ENCODE measurements around the gene PRICKLE4.

The PRICKLE4 gene

GRCh38 chr6:41768545-41769308, 11.9 kb upstream of the PRICKLE4 start:
- no peak overlapping the region for H3K27ac ChIP-seq

DNA sequence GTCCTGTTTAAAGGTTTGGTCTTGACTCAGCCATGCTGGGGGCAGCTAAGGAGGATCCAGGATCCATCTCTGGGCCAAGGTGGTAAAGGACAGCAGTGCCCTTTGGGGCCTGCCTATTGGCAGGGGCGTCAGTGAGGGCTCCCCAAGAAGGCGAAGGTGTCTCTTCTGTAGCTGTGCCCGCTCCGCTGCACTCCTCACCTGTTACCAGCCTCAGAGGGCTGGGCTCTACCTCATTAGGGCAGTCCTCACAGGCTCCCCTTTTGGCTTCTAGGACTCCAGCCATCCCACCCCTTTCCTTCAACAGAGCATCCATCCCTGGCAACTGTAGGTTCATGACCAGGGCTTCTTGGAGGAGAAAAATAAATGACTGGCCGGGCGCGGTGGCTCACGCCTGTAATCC, 11.2 kb upstream of the PRICKLE4 start:
- Histone ChIP-seq H2AFZ (no peak overlapping the region), H3K9ac (no peak overlapping the region), H3K4me1 (no peaks in the 10 kb centered on the region), H3K27ac (no peak overlapping the region), H3K4me3 (ENCODE audit: low read depth, low read length) (no peak overlapping the region), H3K36me3 (ENCODE audit: control insufficient read depth, insufficient read depth, low read length) (no peaks in the 10 kb centered on the region), H3K4me2 (ENCODE audit: low read length) (no peak overlapping the region), H3K79me2 (no peaks in the 10 kb centered on the region), H3K27me3 (ENCODE audit: control insufficient read depth, insufficient read depth, low read length) (no peaks in the 10 kb centered on the region), H3K9me3 (ENCODE audit: control insufficient read depth, low read length) (no peaks in the 10 kb centered on the region)
- TF ChIP-seq CTCF (IDR thresholded peaks at IDR 0.05), result no peak

More at GRCh38 chr6:41768545-41769308, 11.9 kb upstream of the PRICKLE4 start:
- Histone ChIP-seq H3K36me3 (ENCODE audit: control insufficient read depth, insufficient read depth, low read length) (no peaks in the 10 kb centered on the region), H3K9me3 (ENCODE audit: control insufficient read depth, low read length) (no peaks in the 10 kb centered on the region), H3K4me1 (no peaks in the 10 kb centered on the region), H3K4me2 (ENCODE audit: low read length) (no peak overlapping the region), H2AFZ (no peak overlapping the region), H3K27me3 (ENCODE audit: control insufficient read depth, insufficient read depth, low read length) (no peaks in the 10 kb centered on the region), H3K9ac (no peak overlapping the region), H3K4me3 (ENCODE audit: low read depth, low read length) (no peak overlapping the region), H3K79me2 (no peaks in the 10 kb centered on the region)
- TF ChIP-seq CTCF (IDR thresholded peaks at IDR 0.05), result no peak

DNA sequence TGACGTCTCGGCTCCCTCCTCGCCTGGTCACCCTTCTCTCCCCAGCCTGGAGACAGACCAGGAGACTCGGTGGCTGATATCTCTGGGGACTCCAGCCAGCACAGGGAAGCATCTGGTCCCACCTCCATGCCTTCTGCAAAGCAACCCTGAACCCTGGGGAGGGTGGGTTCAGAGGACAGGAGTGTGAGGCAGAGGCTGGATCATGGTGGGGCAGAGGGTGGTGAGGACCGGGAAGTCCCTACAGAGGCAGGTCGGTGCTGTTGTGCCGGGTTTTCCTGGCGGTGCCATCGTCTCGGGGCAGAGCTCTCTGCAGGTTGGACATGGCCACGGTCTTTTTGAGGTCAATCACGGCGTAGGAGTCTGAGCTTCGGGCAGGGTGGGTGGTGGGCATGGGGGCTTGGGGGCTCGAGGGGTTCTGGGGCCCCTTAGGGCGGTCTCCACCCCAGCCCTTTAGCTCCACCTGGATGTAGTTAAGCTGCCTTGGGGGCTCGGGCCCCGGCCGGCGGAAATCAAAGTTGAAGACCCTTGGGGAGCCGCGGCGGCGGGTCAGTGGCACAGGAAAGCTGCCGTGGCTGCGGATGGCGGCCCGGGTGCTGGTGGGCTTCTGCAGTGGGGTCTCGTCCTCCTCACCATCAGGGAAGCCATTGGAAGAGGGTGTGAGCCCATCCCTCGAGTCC, 10.1 kb upstream of the PRICKLE4 start:
- Histone ChIP-seq H3K4me1 (no peaks in the 10 kb centered on the region), H3K4me2 (ENCODE audit: low read length) (no peak overlapping the region), H3K9me3 (ENCODE audit: control insufficient read depth, low read length) (no peaks in the 10 kb centered on the region), H3K4me3 (ENCODE audit: low read depth, low read length) (no peak overlapping the region), H3K27me3 (ENCODE audit: control insufficient read depth, insufficient read depth, low read length) (no peaks in the 10 kb centered on the region), H3K9ac (no peak overlapping the region), H3K79me2 (no peaks in the 10 kb centered on the region), H3K36me3 (ENCODE audit: control insufficient read depth, insufficient read depth, low read length) (no peaks in the 10 kb centered on the region), H2AFZ (no peak overlapping the region), H3K27ac (no peak overlapping the region)
- TF ChIP-seq CTCF (IDR thresholded peaks at IDR 0.05), result no peak

DNA sequence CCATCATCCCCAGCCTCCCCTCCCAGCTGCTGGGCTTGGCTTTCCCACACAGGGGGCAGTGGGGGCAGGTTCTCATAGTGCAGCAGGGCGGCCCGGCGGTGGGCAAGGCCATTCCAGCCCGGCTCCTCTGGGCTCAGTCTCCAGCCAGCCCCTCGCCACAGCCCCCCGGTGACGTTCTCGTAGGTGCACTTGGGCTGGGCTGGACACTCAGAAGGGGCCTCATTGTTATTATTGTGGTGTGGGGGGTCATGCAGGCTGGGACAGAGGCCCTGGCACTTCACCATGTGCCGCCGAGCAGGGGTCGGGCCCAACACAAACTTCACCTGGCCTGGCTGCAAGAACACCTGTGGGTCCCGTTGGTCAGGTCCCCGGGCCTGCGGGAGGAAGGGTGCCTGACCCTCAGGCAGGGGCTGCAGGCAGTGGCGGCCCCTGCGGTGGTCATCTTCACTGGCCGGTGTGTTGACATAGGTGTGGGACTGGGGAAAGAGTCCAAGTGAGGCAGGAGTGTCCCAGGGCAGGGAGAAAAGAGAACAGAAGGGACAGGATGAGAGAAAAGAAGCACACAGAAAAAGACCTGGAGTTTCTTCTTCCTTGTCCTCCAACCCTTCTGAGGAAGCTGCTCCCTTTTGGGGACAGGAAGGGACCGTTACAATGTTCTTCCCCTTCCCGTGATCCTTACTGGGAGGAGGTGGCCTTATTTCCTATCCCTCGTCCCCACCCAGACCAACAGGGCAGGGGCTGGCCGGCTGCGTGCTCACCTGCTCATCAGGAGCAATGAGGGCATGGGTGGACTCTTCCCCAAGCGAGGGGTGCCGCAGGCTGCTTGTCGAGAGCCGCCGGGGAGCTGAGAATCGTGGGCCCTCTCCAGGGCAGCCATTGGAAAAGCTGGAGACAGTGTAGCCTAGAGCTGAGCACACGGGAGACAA, 9.3 kb upstream of the PRICKLE4 start:
- Histone ChIP-seq H3K27ac (no peak overlapping the region), H3K36me3 (ENCODE audit: control insufficient read depth, insufficient read depth, low read length) (no peaks in the 10 kb centered on the region)
- no peak for TF ChIP-seq CTCF (IDR thresholded peaks at IDR 0.05)

More for the DNA sequence above, 9.3 kb upstream of the PRICKLE4 start:
- no peak overlapping the region for H2AFZ ChIP-seq
- H3K4me2 ChIP-seq (ENCODE audit: low read length), result no peak overlapping the region
- H3K4me3 ChIP-seq (ENCODE audit: low read depth, low read length), result no peak overlapping the region
- H3K79me2 ChIP-seq, result no peaks in the 10 kb centered on the region
- no peaks in the 10 kb centered on the region for H3K27me3 ChIP-seq (ENCODE audit: control insufficient read depth, insufficient read depth, low read length)
- H3K9ac ChIP-seq, result no peak overlapping the region
- no peaks in the 10 kb centered on the region for H3K4me1 ChIP-seq
- no peaks in the 10 kb centered on the region for H3K9me3 ChIP-seq (ENCODE audit: control insufficient read depth, low read length)
